GM04503 (cell line): Measurements from ENCODE around the gene EXOSC2.

Experiments used
- DNase-seq: peaks from one replicate; pipeline ENCODE4 v3.0.0-alpha.2; 2012; ENCODE audit warnings: low read depth

The EXOSC2 gene, protein sequence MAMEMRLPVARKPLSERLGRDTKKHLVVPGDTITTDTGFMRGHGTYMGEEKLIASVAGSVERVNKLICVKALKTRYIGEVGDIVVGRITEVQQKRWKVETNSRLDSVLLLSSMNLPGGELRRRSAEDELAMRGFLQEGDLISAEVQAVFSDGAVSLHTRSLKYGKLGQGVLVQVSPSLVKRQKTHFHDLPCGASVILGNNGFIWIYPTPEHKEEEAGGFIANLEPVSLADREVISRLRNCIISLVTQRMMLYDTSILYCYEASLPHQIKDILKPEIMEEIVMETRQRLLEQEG

GRCh38 chr9:130693426-130694191 is at the start of gene EXOSC2:
EXOSC2 (plus strand) TSS chr9:130693780; CDS start chr9:130693792, 12 bp downstream.
- DNase-seq, result peak; percentile 92

DNA sequence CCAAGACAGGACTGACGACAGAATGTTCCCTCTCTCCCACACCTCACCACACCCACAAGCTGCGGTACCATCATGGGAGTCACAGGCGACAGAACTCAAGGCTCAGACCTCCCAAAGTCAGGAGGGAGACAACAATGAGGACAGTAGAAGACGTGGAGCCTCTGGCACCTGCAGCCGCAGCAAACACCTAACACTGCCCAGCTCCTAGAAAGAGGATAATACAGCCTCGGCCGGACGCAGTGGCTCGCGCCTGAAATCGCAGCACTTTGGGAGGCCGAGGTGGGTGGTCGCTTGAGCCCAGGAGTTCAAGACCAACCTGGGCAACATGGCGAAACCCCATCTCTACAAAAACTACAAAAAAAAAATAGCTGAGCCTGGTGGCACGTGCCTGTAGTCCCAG is 42.4 kb upstream of the EXOSC2 start:
- DNase-seq, result no peak

DNA sequence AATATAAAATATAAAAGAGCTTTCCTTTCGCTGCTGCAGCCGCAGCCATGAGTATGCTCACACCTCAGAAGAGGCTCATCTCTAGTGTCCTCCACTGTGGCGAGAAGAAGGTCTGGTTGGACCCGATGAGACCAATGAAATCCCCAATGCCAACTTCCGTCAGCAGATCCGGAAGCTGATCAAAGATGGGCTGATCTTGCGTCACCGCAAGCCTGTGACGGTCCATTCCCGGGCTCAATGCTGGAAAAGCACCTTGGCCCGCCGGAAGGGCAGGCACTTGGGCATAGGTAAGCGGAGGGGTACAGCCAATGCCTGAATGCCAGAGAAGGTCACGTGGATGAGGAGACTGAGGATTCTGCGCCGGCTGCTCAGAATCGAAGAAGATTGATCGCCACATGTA is 41.8 kb upstream of the EXOSC2 start:
- DNase-seq, result no peak

DNA sequence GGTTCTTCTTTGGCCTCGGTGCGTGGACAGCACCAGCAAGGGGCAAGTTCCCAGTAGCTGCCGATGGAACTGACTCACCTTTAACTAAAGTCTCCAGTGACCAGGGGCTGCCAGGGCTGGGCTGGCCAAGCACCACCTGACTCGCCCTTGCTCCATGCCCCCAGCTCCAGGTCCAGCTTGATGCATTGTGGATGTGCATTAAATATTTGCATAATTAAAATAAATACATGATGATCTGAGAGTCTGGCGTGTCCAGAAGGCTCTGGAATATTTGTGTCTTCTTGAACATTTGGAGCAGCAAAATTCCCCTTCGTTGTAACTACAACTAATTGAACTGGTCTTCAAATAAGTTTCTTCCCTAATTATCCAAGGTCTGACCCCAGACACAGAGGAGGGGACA is 38.7 kb upstream of the EXOSC2 start:
- DNase-seq, result no peak

DNA sequence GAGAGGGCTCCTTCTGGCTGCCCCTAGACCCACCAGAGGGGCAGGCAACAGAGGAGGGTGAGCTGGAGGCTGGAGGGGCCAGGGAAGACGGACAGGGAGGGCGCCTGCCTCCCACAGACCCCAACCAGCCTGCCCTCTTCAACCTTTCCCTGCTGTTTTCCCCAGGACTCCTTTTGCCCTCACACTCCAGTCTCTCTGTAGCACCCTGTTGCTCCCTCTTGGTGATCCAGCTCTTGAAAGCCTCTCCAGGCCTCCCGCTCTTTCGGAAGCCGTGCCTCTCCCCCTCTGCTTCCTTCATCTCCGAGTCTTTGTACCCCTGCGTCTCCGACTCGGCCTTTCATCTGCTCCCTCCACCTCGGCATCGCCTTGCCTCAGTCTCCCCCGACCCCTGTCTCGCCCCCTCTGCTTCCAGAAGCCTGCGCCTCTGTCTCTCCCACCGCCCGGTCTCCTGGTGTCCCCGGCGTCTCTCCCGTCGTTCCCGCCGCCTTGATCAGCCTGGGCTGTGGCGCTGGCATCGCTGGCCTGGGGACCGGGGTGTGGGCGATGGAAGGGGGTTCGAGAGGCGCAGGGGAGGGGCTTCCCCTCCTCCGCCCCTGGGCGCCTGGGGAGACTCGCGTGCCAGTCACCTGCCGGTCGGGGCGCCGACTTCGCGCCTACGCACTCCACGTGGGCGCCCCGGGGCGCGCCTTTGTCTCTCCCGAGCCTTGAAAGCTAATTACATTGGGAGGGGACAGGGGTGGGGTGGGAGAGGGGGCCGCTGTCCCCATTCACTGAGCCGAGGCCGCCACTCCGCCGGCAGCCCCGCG is 34.5 kb upstream of the EXOSC2 start:
- DNase-seq, result no peak

GRCh38 chr9:130659699-130660248 is 33.8 kb upstream of the EXOSC2 start:
- no peak for DNase-seq

DNA sequence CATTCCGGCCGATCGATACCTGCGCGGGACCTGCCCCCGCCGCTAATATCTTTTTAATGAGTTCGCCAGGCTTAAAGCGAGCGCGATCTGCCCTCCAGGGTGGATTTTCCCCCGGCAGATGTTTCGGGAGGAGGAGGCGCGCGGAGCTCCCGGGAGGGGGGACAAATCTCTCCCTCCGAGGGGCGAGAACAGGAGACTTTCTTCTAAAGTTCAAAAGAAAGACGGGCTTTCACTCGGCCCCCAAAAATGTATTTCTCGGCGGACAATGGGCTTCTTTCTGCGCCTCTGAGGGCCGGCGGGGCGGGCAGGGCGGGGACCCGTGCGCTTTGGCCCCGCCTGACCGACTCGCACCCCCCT is 33.3 kb upstream of the EXOSC2 start:
- DNase-seq, result no peak

- no peak for DNase-seq
Observed at GRCh38 chr9:130660683-130661450, 32.7 kb upstream of the EXOSC2 start.

- DNase-seq, result no peak
Observed at GRCh38 chr9:130661451-130662098, 32.0 kb upstream of the EXOSC2 start.

GRCh38 chr9:130662099-130662969 is 31.2 kb upstream of the EXOSC2 start:
- no peak for DNase-seq

DNA sequence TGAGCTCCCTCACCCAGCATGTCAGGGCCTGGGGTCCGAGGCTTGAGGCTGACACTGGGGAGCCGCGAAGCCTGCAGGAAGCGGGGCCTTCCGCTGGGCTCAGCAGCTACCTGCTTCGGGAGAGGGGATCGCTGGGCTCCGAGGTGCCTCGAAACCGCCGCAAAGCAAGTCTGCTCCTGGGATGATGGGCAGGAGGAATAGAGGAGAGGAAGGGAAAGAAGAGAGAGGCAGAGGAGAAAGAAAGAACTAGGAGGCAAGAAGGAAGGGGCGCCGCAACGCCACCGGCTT is 30.7 kb upstream of the EXOSC2 start:
- DNase-seq, result no peak

DNA sequence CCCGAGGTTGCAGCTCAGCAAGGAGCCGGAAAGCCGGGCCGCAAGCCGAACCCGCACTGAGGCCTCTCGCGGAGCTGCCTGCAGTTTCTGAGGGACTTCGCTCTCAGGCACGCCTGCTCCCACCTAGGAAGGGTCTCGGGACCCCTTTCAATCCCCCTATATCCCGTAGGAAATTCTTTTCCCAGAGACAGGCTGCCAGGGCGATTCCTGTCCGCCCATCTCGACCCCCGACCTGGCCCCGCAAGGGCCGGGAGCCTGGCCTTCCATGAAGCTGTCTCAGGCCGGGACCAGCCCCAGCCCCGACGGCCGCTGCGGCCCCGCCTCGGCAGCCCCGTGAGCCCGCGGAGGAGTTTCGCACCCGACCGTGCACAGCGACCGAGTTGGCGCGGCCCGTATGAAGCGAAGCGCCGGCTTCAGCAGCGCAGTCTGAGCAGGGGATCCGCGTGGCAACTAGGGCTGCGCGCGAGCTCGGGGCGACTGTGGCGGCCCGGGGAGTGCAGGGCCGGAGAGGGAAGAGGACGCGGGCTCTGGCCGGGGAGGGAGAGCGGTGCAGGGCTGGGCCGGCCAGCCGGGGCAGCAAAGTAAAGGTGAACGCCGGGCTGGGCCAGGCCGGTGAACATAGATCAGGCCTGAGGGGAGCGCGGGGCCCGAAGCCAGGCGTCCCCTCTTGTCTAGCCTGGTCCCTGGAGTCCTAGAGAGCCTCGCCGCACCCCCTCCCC is 30.2 kb upstream of the EXOSC2 start:
- DNase-seq, result no peak

GRCh38 chr9:130663977-130664250 is 29.7 kb upstream of the EXOSC2 start:
- no peak for DNase-seq

- no peak for DNase-seq
Observed at GRCh38 chr9:130664251-130665028, 29.1 kb upstream of the EXOSC2 start, which contains the start of gene PRDM12. PRDM12 (plus strand) TSS chr9:130664594; CDS start chr9:130664654, 60 bp downstream.

DNA sequence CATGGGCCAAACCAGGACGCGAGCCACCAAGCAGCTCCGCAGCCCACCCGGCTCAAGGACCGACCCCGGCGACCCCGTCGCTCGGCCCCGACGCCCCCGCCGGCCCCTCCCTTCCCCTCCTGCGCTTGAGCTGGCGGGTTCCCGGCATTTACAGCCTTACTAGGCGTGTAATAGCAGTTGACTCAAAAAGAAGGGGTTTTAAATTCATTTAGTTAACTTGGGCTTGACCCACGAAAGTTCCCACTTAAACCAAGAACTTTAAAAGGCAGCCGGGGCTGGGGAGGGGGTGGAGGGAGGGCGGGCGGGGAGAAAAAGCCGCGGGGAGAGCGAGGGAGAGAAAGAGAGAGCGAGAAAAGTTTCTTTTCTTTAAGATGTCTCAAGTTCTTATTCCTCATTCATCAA is 28.6 kb upstream of the EXOSC2 start:
- no peak for DNase-seq

GRCh38 chr9:130665431-130666392 is 27.9 kb upstream of the EXOSC2 start:
- DNase-seq, result no peak

- DNase-seq, result no peak
Observed at GRCh38 chr9:130666393-130667119, 27.0 kb upstream of the EXOSC2 start.
